Adrenal gland (tissue), 12 donors: ENCODE data around the gene ATOH8. TPM values are rescaled to one million over a fixed set of nuclear protein-coding genes. Genes with fewer than 3 reads are reported as not detected.

Experiments
- DNase-seq, 7 donors: peaks; one replicate each; pipeline ENCODE4 v3.0.0-alpha.2; 2019 to 2020
- H3K27ac ChIP-seq, 5 donors: fragments of 200-600 bp; sonication (generic) in 4 of 5; 1 replicate in 3 of 5; 2 replicates in 2 of 5; pipeline versions ENCODE4 v1.5.1 to v1.8.0; 2016 to 2020; ENCODE audit warnings: mild to moderate bottlenecking in 1 of 5
- H3K27me3 ChIP-seq: fragments of 200-600 bp; 2 replicates; pipeline ENCODE4 v1.8.0; 2021
- H3K36me3 ChIP-seq, 2 donors: fragments of 200-600 bp; replicated peaks in 1 of 2; 1 replicate in 1 of 2; 2 replicates in 1 of 2; pipeline versions ENCODE4 v1.5.1 to v1.8.0; 2018 to 2022
- H3K4me1 ChIP-seq, 2 donors: fragments of 200-600 bp; replicated peaks in 1 of 2; 1 replicate in 1 of 2; 2 replicates in 1 of 2; pipeline versions ENCODE4 v1.5.1 to v1.8.0; 2018 to 2021
- H3K4me3 ChIP-seq, 4 donors: fragments of 200-600 bp; sonication (generic) in 3 of 4; one replicate each; pipeline ENCODE4 v1.5.1; 2016 to 2018
- H3K9me3 ChIP-seq, 3 donors: fragments of 200-600 bp; sonication (generic) in 1 of 3; replicated peaks in 1 of 3; 1 replicate in 2 of 3; 2 replicates in 1 of 3; pipeline versions ENCODE4 v1.5.1 to v1.8.0; 2016 to 2021
- POLR2A ChIP-seq, 2 donors: fragments of 450-650 bp; IDR thresholded peaks; one replicate each; pipeline ENCODE4 v1.6.1; 2017; ENCODE audit warnings: antibody characterized with exemption in 2 of 2, mild to moderate bottlenecking in 2 of 2, moderate library complexity in 1 of 2
- WGBS, 4 donors: extraction: QIAGEN DNeasy Blood & Tissue Kit in 2 of 4; methylation state at CpG; one replicate each; pipeline versions ENCODE4 v1.1.5 to v1.1.7; 2013 to 2017; 5-methylcytosine and 5-hydroxymethylcytosine counted together
- intact Hi-C, 2 donors: fragments of 100-400 bp; cut with DNase I; formaldehyde crosslinking; loops; one replicate each; pipeline versions ENCODE4 v1.14.1 to v1.15.0; 2022 to 2023
- polyA plus RNA-seq, 3 donors: library from polyadenylated mRNA; stranded (reverse); fragments of 200-250 nt in 2 of 3; fragments of 350-450 nt in 1 of 3; fragmentation: Illumina TruSeq in 1 of 3; extraction: RNeasy Lipid Tissue Mini Kit (QIAGEN cat#74804) in 1 of 3; gene quantifications; one replicate each; pipeline ENCODE4 v1.2.3, GENCODE V29; 2013 to 2014
- total RNA-seq, 9 donors: library from RNA; depleted of rRNA in 4 of 9; stranded (reverse); fragments of >200 nt in 4 of 9; fragments of 120-200 nt in 1 of 9; fragmentation: NEBNext Ultra II Directional in 1 of 9; extraction: Animal tissue kit (Norgen Biotek cat#: 25700) in 1 of 9; gene quantifications; one replicate each; pipeline versions ENCODE4 v1.1.0 to v1.2.4, GENCODE V29; 2013 to 2023
- TF ChIP-seq, protein P1 (sequence below), 6 experiments: fragments of 450-650 bp in 4 of 6; fragments of 200-600 bp in 2 of 6; sonication (generic) in 1 of 6; IDR thresholded peaks; 1 replicate in 5 of 6; 2 replicates in 1 of 6; pipeline versions ENCODE4 v1.5.1 to v1.8.0; 2016 to 2021; ENCODE audit warnings: antibody characterized with exemption in 6 of 6, mild to moderate bottlenecking in 2 of 6, moderate library complexity in 1 of 6
- donor health status: healthy with polysubstance abuse.
- donor health status: Bipolar disorder and iron deficiency.
- donor health status: DM: yes; HTN: yes; CAD: no.
- donor health status: DM: no; HTN: no; CAD: no.
- donor health status: DM: no; HTN: no; CAD: no.
- donor health status: DM: yes; HTN: yes; CAD: no.

Gene ATOH8
- total and polyA plus RNA-seq, 12 donors, result 0.88 to 44.0 (median 6.0) TPM

DNA sequence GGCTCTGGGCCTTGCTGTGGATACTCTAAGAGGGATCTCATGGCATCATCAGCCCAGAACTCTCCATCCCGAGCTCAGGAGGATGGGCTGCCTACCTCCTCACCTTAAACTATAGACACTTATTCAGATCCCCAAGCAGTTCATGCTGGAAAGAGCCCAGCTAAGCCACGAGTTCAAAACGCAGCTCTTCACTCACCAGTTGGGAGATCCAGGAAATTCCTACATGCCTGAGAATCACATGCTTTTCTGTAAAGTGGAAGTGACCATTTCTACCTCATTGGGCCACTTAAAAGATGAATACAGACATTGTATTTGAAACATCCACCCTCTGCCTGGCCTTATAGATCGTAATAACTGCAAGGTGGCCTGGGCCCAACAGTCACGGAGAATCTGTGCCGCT lies 6.6 kb downstream of the ATOH8 start:
- TF ChIP-seq, protein P1, sequence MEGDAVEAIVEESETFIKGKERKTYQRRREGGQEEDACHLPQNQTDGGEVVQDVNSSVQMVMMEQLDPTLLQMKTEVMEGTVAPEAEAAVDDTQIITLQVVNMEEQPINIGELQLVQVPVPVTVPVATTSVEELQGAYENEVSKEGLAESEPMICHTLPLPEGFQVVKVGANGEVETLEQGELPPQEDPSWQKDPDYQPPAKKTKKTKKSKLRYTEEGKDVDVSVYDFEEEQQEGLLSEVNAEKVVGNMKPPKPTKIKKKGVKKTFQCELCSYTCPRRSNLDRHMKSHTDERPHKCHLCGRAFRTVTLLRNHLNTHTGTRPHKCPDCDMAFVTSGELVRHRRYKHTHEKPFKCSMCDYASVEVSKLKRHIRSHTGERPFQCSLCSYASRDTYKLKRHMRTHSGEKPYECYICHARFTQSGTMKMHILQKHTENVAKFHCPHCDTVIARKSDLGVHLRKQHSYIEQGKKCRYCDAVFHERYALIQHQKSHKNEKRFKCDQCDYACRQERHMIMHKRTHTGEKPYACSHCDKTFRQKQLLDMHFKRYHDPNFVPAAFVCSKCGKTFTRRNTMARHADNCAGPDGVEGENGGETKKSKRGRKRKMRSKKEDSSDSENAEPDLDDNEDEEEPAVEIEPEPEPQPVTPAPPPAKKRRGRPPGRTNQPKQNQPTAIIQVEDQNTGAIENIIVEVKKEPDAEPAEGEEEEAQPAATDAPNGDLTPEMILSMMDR (IDR thresholded peaks at IDR 0.05), result no peak
- no peak for TF ChIP-seq POLR2A (IDR thresholded peaks at IDR 0.05)
- 73 to 86% (median 82%) methylated on average over 6 of the region's 6 CpGs for WGBS, 4 donors
- intact Hi-C loops, result no loop called here
- H3K27me3 ChIP-seq, result peaks cover 11% of the 10 kb centered on the region
- no peaks in the 10 kb centered on the region for H3K9me3 ChIP-seq
- H3K36me3 ChIP-seq, result no peaks in the 10 kb centered on the region
- H3K4me3 ChIP-seq, result no peak overlapping the region
- H3K27ac ChIP-seq, result no peak overlapping the region
- DNase-seq, result no peak
- peaks cover 0 to 3% of the 10 kb centered on the region in 2 donors for H3K4me1 ChIP-seq

DNA sequence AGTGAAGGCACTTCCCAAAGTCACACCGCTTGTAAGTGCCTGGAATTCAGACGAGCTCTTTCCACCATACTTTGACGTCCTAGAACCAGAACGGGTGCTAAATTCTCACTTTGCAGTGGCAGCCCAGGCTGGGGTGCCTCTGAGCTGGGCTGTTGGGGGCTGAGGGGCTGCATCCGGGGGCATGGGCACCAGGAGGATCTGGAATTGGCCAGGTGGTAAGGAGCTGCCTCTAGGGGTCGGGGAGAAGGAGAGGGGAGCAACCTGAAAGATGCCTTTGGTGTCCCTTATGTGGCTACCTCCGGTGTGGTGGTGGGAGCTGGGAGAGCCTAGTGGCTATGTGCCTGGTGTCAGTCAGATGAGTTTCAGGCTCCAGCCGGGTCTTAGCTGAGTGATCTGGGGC lies 7.1 kb downstream of the ATOH8 start:
- Histone ChIP-seq H3K36me3 (no peaks in the 10 kb centered on the region), H3K9me3 (no peaks in the 10 kb centered on the region), H3K4me3 (no peak overlapping the region), H3K4me1 (peaks cover 0 to under 1% of the 10 kb centered on the region in 2 donors), H3K27ac (no peak overlapping the region), H3K27me3 (peaks cover 10% of the 10 kb centered on the region)
- WGBS, 4 donors, result 83 to 86% (median 84%) methylated on average over 5 to 8 of the region's 8 CpGs
- intact Hi-C loops, result no loop called here
- TF ChIP-seq, protein P1 (IDR thresholded peaks at IDR 0.05), result no peak
- TF ChIP-seq POLR2A (IDR thresholded peaks at IDR 0.05), result no peak
- DNase-seq, result no peak

DNA sequence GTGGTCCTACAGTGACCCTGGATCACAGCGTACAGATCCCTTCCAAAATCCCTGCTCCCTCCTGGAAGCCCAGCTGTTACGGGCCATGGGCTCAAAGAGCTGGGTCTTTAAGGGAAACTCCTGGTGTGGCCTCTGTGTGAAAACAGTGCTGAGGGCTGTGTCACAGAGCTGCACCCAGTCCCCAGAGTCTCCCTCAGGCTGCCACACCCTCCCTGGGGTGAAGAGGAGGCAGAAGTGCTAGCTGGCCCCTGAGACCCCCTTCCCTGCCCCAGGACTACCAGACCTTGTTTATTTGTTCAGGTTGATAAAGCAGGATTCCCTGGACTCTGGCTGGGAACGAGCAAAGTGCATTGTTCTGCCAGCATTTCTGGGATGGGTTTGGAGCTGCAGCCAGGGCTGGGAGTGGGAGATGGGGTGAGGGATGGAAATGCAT lies 7.7 kb downstream of the ATOH8 start:
- Histone ChIP-seq H3K27ac (no peak overlapping the region), H3K27me3 (peaks cover 10% of the 10 kb centered on the region), H3K36me3 (no peaks in the 10 kb centered on the region), H3K9me3 (no peaks in the 10 kb centered on the region), H3K4me1 (peaks cover 0 to 3% of the 10 kb centered on the region in 2 donors), H3K4me3 (no peak overlapping the region)
- 60 to 86% (median 73%) methylated on average over 1 to 3 of the region's 3 CpGs for WGBS, 4 donors
- DNase-seq, result no peak
- intact Hi-C loops, result no loop called here
- no peak for TF ChIP-seq POLR2A (IDR thresholded peaks at IDR 0.05)
- TF ChIP-seq, protein P1 (IDR thresholded peaks at IDR 0.05), result no peak

DNA sequence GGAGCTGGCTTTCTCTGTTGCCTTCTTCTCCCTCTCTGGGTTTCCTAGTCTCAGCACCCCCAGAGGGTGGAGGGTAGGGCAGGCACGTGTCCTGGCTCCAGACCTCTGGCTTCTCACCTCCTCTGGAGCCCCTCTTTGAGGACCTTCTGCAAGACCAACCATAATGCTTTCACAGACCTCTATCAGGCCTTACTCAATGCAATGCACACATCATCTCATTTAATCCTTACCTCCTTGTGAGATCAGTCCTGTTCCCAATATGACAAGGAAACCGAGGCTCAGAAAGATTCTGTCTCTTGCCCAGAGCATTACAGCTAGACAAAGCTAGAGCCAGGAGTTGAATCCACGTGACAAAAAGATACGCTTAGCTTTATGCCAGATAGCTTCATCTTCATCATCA lies 8.2 kb downstream of the ATOH8 start:
- peaks cover 10% of the 10 kb centered on the region for H3K27me3 ChIP-seq
- H3K4me3 ChIP-seq, result no peak overlapping the region
- no peak overlapping the region for H3K27ac ChIP-seq
- no peaks in the 10 kb centered on the region for H3K36me3 ChIP-seq
- WGBS, 4 donors, result 80 to 94% (median 88%) methylated on average over 4 of the region's 4 CpGs
- intact Hi-C loops, result no loop called here
- no peak for TF ChIP-seq POLR2A (IDR thresholded peaks at IDR 0.05)
- TF ChIP-seq, protein P1 (IDR thresholded peaks at IDR 0.05), result no peak
- H3K9me3 ChIP-seq, result no peaks in the 10 kb centered on the region
- H3K4me1 ChIP-seq, result peaks cover 0 to 3% of the 10 kb centered on the region in 2 donors
- no peak for DNase-seq
